GM18502 (cell line): ENCODE data around the gene ZNF440.
"Not testable (repeated sequence)": the region's sequence is repeated elsewhere in the genome, so short reads cannot be mapped to it uniquely, and the experiment has no call there.

ENCODE experiments used
- ATAC-seq: cut with Tn5 transposase; IDR thresholded peaks from one replicate; pipeline ENCODE4 v1.9.1; 2021; ENCODE audit warnings: mild to moderate bottlenecking; ENCODE audit not compliant: unreplicated experiment, poor library complexity

The ZNF440 gene

DNA sequence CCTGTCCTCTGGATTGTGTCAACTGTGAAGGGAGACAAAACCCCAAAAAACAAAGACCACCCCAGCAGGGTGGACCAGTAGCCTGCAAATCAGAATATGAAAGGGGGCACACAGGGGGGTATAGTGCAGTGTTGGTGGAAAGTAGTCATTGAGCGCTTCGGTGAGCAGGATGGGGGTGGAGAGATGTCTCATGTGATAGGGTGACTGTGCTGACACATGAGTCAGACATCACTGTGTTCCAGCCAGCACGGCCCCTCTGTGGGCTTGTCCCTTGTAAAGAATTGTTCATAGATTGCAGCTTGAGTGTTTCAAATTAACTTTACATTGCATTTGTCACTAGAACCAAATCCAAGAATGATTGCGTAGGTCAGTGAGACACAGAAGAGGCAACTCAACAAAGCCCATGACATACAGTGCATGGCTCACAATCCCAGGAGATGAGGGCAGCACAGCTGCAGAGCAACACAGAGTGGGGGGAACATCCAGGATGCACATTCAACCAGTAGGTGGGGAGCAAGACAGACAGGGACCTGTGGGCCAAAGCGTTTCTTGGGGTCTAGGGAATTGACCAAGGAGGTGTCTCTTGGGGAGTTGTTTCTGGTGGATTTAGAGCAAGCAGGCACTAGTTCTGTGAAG is 7.5 kb downstream of the ZNF440 start:
- no peak for ATAC-seq

DNA sequence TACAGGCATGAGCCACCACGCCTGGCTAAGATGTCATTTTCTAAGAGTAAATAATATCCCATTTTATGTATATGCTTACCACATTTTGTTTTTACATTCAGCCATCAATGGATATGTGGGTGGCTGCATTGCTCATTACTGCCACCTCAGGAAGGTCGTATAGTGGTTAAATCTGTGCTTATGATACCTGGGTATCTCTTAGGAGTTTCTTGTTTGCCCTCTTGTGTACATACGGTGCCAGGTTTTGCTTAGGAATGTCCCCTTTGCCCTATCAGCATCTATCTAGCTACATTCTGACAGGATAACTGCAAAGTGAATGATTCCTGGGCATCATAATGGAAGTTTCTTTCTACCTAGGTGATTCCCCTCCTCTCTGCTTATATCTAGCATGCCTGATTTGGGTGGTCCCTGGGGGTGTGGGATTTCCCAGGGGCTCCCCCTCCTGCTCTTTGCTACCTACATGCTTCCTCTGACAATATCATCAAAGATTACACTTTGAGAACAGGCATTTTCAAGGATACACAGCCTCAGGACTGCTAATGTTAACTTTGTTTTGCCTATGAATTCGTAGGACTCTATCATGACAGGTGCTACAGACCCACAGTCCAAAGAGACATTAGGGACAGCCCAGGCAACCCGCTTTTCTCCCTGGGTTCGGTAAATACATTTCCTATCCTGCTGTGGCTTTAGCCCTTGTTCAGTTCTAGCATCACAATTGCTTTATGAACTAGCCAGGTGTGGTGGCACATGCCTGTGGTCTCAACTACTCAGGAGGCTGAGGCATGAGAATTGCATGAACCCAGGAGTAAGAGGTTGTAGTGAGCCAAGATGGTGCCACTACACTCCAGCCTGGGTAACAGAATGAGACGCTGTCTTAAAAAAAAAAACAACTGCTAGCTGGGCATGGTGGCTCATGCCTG is 15.1 kb downstream of the ZNF440 start:
- not testable (repeated sequence) for ATAC-seq

DNA sequence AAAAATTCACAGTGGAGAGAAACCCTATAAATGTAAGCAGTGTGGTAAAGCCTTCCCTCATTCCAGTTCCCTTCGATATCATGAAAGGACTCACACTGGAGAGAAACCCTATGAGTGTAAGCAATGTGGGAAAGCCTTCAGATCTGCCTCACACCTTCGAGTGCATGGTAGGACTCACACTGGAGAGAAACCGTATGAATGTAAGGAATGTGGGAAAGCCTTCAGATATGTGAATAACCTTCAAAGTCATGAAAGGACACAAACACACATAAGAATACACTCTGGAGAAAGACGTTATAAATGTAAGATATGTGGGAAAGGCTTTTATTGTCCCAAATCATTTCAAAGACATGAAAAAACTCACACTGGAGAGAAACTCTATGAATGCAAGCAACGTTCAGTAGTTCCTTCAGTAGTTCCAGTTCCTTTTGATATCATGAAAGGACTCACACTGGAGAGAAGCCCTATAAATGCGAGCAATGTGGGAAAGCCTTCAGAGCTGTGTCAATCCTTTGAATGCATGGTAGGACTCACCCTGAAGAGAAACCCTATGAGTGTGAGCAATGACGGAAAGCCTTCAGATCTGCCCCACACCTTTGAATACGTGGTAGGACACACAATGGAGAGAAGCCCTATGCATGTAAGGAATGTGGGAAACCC is 18.3 kb downstream of the ZNF440 start:
- ATAC-seq: no peak

DNA sequence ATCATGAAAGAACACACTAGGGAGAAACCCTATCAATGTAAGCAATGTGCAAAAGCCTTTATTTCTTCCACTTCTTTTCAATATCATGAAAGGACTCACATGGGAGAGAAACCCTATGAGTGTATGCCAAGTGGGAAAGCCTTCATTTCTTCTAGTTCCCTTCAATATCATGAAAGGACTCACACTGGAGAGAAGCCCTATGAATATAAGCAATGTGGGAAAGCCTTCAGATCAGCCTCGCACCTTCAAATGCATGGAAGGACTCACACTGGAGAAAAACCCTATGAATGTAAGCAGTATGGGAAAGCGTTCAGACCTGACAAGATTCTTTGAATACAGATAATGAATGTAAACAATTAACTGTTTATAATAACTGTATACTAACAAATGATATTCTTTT is 19.5 kb downstream of the ZNF440 start:
- ATAC-seq: no peak

DNA sequence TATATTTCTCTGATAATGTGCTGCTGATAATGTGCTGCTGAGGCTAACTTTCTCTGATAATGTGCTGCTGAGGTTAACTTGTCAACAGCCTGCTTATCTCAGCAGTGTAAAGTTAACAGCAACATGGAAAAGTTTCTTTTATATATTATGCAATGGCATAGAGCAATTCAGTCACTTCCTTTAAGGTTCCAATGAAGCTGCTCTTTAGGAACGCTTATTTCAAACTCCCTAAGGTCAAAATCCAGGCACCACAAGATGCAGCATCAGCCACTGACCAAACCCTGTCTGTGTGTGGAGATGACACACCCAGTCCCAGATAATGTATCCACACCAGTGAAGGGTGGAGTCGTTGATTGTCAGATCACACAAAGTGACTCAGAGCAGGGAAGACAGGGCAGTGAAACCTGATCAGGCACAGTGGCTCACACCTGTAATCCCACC is 21.6 kb downstream of the ZNF440 start:
- ATAC-seq: not testable (repeated sequence)

DNA sequence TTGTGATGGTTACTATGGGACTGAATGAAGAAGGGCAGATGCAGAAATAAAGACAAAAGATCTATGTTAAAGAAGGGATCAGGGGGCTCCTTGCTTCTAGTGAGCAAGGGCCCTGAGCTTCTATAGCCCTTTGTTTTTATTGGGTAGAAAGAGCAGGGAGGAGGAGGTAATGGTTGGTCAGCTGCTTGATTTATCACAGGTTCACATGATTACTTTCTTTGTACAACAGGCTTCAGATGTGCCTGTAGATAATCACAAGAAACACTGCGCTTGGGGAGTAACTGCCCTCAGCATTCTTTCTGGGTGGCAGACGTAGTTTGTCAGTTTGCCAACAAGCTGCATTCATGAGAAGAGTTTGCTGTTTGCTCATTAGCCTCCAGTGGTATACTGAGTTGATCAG is 29.6 kb downstream of the ZNF440 start:
- ATAC-seq: no peak

DNA sequence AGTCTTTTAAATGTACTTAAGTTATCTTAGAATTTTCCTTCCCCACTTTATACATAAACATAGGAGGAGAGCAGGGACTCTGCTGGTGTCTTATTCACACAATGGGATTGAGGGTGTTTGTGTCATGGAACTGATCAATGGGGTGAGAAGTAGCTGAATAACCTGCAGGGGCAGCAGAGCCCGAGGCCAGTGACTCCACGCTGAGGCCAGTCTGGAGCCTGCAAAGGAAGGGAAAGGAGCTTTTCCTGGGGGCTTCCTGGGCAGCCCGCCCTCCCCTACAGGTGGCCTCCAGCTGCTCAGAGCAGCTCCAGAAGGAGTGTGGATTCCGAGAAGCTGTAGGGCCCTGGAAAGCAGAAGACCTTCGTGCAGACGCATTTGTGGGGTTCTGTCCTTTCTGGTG is 33.5 kb downstream of the ZNF440 start:
- not testable (repeated sequence) for ATAC-seq

DNA sequence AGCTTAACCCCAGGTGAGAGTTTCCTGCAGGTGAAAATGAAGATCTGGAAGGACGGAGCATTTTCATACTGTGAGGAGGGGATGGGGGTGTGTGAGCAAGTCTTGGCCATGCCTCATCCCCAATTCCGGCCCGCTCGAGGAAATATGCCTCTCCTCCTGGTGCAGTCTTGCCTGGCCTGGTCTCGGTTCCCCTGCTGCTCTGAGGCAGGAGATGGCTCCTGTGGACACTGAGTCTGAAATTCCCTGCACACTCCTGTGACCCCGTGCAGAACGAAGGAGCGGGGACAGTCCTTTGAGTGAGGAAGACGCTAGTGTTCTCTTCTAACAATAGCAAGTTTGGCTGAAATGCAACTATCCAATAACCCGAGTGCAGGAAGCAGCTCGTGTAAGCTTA is 34.1 kb downstream of the ZNF440 start:
- no peak for ATAC-seq

DNA sequence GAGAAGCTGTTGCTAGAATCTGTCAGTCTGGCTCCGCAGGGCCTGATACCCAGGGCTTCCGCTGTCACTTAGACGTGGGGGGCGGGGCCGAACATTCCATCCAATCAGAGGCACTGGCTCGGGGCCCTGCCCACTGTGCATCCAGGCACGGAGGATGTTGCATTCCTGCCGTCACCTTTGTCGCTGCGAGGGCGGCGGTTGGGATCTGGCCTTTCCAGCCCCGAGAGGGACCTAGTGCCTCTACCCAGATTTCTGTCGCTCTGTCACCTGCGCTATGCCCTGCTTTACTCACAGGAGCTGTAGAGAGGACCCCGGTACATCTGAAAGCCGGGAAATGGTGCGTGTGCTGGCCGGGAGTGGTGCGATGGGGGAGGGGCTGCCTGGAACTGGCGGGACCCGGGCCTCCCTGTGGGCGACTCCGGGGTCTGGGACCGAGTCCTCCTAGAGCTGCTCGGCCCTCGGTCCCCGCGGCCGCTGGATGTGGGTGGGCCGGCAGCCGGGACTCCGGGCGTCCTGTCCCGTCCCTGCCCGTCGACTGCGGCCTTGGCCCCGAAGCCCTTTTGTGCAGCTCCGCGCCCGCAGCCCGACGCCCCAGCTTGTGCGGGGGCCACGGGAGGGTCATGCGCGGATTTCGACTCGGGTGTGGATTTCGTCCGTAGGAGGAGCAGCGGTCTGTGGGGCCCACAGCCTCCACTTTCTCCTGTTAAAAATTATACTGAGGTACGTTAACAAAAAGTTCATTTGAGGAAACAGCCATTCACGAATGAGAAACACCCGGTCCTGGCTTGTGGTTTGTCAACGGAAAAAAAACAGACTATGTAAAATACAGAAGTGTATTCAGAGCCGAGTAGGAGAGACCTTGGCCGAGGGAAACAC is 34.8 kb downstream of the ZNF440 start, which contains the start of gene ZNF439:
Gene ZNF439 (plus strand): TSS at position 133 of the 876 bp plus-strand sequence. CDS start 142 bp downstream, at position 275.
- peak; percentile 85 for ATAC-seq

DNA sequence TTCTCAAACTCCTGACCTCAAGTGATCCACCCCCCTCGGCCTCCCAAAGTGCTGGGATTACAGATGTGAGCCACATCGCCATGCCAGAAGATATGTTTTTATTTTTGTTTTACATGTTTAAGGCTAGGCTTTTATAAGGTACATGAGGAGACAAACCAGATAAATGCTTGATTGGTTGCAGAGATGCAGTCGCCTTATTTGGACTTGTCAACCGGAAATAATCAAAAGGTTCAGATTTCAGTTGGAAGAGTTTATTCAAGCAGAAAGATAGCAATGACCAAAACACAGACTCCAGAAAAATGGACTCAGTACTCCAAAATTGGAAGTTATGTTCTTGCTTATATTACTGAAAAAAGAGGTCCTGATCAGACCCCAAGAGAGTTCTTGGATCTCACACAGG is 36.2 kb downstream of the ZNF440 start:
- ATAC-seq: not testable (repeated sequence)

DNA sequence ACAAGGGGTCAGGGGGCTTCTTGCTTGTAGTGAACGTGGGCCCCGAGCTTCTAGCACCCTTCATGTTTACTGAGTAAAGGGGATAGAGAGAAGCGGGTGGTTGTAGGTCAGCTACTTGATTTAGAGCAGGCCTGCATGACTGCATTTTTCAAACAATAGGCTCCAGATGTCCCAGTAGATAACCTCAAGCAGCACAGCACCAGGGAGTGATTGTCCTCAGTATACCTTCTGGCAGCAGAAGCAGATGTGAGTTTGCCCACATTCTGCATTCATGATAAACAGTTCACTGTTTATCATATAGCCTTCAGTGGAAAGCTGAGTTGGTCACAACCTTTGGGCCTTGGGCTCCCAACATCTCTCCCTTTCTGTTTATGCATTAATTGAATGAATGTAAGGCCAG is 39.3 kb downstream of the ZNF440 start:
- no peak for ATAC-seq

DNA sequence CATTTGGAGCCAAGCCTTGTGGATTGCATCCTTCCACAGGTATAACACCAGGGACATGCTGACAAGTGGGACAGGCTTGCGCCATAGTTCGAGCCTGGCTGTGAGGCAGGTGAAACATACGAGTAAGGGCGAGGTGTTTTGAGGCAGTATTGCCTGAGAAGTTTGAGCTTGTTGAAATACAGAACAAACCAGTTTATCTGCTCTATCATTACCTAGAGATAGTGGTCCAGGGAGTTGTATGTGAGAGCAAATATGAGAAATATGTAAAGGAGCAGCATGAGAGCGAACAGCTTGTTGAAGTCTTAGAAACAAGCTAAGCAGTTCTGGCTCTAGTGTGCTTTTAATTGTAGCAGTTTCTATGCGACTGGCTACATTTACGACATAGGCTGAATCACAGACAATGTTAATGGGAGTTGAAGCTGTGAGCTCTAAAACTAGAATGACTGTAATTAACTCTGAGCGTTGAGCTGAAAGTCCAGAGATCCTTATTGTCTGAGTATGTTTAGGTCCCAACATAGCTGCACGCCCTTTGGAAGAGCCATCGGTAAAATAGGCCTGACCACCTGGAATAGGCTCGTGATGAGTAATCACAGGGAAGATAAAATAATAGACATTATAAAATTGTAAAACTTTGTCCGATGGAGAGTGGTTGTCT is 42.6 kb downstream of the ZNF440 start:
- ATAC-seq: no peak

DNA sequence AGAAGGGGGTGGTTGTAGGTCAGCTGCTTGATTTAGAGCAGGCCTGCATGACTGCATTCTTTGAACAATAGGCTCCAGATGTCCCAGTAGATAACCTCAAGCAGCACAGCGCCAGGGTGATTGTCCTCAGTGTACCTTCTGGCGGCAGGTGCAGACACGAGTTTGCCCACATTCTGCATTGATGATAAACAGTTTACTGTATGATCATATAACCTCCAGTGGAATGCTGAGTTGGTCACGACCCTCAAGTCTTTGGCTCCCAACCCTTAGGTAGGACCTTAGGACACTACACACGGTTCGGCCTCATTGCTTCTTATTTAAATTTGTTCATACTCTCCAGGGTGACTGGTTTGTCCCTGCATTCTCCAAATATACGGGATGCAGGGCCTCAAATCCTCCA is 46.6 kb downstream of the ZNF440 start:
- ATAC-seq: no peak

DNA sequence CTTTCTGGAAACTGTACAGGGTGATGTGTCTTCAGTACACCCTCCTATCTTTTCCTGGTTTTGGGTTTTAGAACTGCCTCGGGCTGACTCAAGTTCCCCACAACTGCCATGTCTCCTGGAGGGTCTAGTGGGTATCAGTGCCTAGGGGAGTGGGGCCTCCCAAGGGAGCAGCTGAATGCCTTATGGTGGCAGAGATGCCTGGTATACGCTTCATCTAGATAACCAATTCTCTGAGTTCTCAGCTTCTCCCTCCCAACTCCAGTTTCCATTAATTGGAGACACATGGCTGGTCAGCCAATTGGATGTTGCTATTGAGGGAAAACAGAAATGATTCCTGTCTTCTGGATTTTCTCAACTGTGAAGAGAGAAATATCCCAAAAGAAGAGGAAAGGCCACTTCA is 47.2 kb downstream of the ZNF440 start:
- no peak for ATAC-seq

DNA sequence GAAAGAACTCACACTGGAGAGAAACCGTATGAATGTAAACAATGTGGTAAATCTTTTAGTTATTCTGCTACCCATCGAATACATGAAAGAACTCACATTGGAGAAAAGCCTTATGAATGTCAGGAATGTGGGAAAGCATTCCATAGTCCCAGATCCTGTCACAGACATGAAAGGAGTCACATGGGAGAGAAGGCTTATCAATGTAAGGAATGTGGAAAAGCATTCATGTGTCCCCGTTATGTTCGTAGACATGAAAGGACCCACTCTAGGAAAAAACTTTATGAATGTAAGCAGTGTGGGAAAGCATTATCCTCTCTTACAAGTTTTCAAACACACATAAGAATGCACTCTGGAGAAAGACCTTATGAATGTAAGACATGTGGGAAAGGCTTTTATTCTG is 53.7 kb downstream of the ZNF440 start:
- ATAC-seq: not testable (repeated sequence)

DNA sequence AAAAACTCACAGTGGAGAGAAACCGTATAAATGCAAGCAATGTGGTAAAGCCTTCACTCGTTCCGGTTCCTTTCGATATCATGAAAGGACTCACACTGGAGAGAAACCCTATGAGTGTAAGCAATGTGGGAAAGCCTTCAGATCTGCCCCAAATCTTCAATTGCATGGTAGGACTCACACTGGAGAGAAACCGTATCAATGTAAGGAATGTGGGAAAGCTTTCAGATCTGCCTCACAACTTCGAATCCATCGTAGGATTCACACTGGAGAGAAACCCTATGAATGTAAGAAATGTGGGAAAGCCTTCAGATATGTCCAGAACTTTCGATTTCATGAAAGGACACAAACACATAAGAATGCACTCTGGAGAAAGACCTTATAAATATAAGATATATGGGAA is 54.1 kb downstream of the ZNF440 start:
- no peak for ATAC-seq

DNA sequence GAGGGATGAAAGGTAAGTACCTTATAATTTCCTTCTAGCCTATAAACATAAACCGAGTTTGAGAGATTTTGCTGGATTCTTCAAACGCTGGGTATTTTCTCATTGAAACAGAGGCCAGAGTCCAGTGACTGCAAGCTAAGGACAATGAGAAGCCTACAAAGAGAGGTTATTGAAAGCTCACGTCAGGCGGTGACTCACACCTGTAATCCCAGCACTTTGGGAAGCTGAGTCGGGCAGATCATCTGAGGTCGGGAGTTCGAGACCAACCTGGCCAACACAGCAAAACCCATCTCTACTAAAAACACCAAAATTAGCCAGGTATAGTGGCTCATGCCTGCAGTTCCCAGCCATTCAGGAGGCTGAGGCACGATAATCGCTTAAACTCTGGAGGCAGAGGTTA is 58.6 kb downstream of the ZNF440 start:
- no peak for ATAC-seq

DNA sequence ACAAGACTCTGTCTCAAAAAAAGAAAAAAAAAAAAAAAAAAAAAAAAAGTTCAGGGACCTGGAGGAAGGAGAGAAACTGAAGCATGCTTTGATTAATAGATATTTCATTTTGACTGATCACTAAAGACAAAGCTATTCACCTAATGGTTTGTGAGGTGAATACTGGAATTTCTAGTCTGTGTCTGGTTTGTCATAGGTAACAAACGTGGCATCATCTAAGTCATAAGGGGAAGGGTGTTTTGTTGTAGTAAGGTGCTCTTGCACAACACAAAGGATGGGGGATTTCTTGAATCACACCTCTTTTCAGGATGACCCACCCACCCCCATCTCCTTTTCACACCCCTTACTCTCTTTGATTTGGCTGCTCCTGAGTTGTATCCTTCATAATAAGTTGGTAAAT is 59.7 kb downstream of the ZNF440 start:
- no peak for ATAC-seq

DNA sequence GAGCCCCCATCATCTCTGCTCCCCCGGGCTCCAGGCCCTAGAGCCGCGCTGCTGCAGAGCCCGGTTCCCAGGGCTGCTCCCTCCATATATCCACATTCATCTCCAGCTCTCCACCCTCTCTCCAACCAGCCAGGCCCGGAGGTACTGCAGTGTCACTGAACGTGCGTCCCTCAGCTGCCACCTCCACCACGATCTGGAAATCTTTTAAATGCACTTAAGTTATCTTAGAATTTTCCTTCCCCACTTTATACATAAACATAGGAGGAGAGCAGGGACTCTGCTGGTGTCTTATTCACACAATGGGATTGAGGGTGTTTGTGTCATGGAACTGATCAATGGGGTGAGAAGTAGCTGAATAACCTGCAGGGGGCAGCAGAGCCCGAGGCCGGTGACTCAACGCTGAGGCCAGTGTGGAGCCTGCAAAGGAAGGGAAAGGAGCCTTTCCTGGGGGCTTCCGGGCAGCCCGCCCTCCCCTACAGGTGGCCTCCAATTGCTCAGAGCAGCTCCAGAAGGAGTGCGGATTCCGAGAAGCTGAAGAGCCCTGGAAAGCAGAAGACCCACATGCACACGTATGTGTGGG is 65.7 kb downstream of the ZNF440 start:
- ATAC-seq: not testable (repeated sequence)
